Nucleus accumbens (tissue), 56 donors: Measurements from ENCODE around the gene OR2A7.
"Not testable (repeated sequence)": the region's sequence is repeated elsewhere in the genome, so short reads cannot be mapped to it uniquely, and the experiment has no call there.

ENCODE experiments used
- DNase-seq, 56 donors: peaks; one replicate each; lab custom pipeline; 2025; lab: John Stamatoyannopoulos, UW

OR2A7 gene

GRCh38 chr7:144256112-144256511 lies 8.5 kb downstream of the OR2A7 start:
- DNase-seq, result no peak

DNA sequence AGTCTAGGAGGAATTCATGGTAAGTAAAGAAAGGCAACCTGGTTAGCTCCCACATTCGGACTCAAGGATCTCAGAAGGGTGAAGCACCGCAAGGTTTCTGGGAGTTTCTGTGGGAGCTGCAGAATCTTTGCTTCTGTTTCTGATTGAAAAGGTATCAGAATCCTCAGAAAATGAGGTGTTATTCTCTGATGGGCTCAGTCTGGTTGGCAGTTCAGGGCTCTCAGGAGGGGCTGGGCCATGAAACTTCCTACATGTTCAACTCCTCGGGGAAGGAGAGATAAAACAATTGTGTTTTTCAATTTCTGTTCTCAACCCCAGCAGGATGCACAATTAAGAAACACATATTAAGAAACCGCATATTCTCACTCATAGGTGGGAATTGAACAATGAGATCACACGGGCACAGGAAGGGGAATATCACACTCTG lies 9.1 kb downstream of the OR2A7 start:
- DNase-seq, result no peak

GRCh38 chr7:144252307-144252706 lies 12.3 kb downstream of the OR2A7 start:
- not testable (repeated sequence) for DNase-seq

- not testable (repeated sequence) for DNase-seq
Measured at GRCh38 chr7:144247674-144248330, 16.8 kb downstream of the OR2A7 start.

DNA sequence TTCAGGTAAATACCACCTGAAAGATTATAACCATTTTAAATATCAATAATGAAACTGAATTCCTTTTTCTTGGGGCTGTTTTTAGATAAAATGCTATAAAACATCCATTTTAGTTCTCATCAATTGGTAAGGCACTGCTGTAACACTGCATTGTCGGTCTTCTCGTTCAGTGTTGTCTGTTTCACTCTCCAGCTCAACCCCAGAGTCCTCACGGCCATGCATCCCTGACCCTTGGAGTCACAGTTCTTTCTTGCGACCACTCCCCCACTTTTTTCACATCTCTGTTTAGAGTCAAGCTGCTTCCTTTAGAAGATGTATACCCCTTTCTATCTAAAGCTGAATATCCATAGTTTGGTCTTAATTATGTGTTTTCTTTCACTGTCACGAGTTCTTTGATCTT lies 17.6 kb downstream of the OR2A7 start:
- not testable (repeated sequence) for DNase-seq

DNA sequence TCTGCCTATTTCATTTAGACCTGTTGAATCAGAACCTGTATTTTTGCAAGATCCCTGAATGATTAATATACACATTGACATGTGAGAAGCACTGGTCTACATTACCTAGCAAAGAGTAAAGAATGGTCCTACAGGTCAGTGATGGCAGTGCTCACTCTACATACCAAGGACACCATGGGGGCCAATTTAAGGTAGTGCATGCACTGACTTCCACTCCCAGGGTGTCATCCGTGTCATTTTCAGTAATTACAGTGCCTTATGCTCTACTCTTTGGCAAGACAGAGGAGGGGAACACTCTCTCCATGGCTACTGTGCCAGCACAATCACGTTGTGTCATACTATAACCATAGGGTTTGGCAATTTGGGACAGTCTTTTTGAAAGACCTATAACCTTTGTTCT lies 19.2 kb downstream of the OR2A7 start:
- not testable (repeated sequence) for DNase-seq

GRCh38 chr7:144239365-144239764 lies 25.2 kb downstream of the OR2A7 start, which contains the start of gene OR2A42:
TSS of gene OR2A42 (minus strand) at chr7:144239605. CDS start at chr7:144232843, 6,762 bp downstream.
- not testable (repeated sequence) for DNase-seq

DNA sequence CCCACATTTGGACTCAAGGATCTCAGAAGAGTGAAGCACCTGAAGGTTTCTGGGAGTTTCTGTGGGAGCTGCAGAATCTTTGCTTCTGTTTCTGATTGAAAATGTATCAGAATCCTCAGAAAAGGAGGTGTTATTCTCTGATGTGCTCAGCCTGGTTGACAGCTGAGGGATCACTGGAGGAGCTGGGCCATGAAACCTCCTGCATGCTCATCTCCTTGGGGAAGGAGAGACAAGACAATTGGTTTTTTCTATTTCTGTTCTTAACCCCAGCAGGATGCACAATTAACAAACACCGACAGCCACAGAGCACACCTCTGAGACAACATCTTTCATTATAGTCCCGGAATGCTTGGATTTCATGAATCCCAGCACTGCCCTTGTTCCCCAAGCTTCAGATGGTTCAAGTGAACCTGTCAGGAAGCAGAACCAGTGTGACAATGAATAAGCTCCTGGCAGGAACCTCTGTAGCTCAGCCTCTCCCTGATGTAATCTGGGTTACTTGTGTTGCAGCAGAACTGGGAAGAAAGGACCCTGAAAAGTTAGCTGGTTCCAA lies 26.0 kb downstream of the OR2A7 start:
- not testable (repeated sequence) for DNase-seq

- DNase-seq, result not testable (repeated sequence)
Measured at GRCh38 chr7:144233039-144233438, 31.6 kb downstream of the OR2A7 start.

DNA sequence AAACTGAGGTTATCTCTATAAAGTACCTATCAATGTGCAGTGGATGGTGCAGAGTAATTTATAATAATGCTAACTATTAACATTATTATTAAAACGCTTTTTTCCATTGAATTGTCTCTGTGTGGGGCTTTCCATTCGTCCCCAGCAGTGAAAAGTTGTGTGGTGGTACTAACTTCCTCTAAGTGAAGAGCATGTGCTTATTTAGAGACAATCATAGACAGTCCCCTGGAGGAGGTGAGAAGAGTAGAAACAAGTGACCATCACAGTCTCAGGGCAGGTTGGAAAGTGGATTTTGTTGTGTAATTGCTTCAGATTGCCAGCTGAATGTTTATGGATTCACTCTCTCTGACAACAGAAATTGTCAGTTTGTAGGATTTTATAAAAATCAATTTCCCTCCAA lies 33.6 kb downstream of the OR2A7 start:
- not testable (repeated sequence) for DNase-seq

DNA sequence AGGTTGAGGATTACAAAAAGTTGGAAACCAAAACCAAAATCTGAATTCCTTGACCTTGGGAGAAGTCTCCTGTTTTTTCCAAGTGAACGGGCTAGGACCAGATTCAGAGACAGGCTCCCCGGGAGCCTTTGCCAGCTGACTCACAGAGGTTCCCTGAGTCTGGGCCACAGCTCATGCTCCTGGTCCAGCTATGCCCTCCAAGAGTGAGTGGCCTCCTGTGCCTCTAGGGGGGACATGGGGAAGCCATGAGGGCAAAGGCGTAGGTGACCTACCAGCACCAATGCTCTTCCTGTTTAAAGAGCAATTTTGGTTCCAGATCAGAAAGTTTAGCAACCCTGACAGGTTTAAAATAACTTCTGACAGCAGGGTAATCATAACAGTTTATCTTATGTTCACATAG lies 35.8 kb downstream of the OR2A7 start:
- DNase-seq, result not testable (repeated sequence)

- not testable (repeated sequence) for DNase-seq
Measured at GRCh38 chr7:144226866-144227265, 37.7 kb downstream of the OR2A7 start.

- not testable (repeated sequence) for DNase-seq
Measured at GRCh38 chr7:144223675-144224074, 40.9 kb downstream of the OR2A7 start.

DNA sequence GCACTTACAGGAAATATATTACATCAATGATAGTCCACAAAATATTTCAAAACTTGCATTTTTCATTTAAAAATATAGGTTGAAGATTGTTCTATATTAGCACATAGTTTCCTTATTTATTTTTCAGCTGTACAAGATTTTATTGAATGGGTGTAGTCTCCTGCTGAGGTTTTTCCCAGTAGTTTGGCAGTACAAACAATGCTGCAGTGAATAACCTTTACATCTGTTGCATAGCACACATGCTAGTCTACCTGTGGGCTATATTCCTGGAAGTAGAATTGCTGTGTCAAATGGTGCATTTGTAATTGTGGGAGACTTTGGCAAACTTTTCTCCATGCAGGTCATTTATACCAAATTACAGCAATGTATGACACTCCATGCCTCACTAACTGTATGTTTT lies 44.1 kb downstream of the OR2A7 start:
- DNase-seq, result not testable (repeated sequence)

DNA sequence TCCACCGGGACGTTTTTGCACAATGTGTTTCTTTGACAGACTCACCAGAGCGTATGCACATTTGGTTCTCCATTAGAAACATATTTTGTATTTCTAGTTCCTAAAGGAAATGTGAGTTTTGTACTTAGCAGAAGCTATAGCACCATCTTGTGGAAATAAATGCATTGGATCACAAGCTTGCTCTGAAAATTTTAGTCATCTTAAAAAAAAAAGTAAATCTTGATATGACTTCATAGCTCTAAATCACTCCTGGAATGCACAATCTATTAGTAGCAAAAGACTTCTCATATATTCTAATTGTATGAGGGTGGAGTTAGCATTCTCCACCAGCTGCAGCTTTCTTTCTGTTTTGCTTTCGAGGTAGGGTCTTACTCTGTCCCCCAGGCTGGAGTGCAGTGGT lies 45.4 kb downstream of the OR2A7 start:
- not testable (repeated sequence) for DNase-seq

- DNase-seq, result not testable (repeated sequence)
Measured at GRCh38 chr7:144218581-144218980, 46.0 kb downstream of the OR2A7 start.

GRCh38 chr7:144217200-144217599 lies 47.4 kb downstream of the OR2A7 start:
- not testable (repeated sequence) for DNase-seq
